Left cardiac atrium (tissue), 4 donors: ENCODE data around the gene NRBF2. TPM values are rescaled to one million over a fixed set of nuclear protein-coding genes. Genes with fewer than 3 reads are reported as not detected.

Experiments
- ATAC-seq, 2 donors: fragments of 200-7000 bp; cut with Tn5 transposase; one replicate each; pipeline ENCODE4 v1.9.1; 2020; ENCODE audit warnings: mild to moderate bottlenecking in 2 of 2, moderate library complexity in 2 of 2
- DNase-seq: peaks from one replicate; pipeline ENCODE4 v3.0.0-alpha.2; 2020
- intact Hi-C, 2 donors: fragments of 100-400 bp; cut with DNase I; formaldehyde crosslinking; loops; one replicate each; pipeline versions ENCODE4 v1.14.1 to v1.15.1; 2022 to 2023
- total RNA-seq, 2 donors: library from RNA; stranded (reverse); fragmentation: NEBNext Ultra II Directional; extraction: Animal tissue kit (Norgen Biotek cat#: 25700); gene quantifications; one replicate each; pipeline ENCODE4 v1.2.1, GENCODE V29; 2021
- donor health status: DM: no; HTN: yes; CAD: no.
- donor health status: DM: no; HTN: yes; CAD: no; lungs with severe emphysema.
- donor health status: DM: yes; HTN: yes; CAD: no.
- donor health status: Dilated cardiomyopathy.

Gene NRBF2
- total RNA-seq, 2 donors from 2014 or later, result 12.7 to 18.7 TPM

- peak; percentile 47 to 76 for ATAC-seq
- intact Hi-C loops, result no loop called here
Measured at GRCh38 chr10:63197344-63198092, 64.4 kb downstream of the NRBF2 start.

GRCh38 chr10:63199716-63200115, 66.6 kb downstream of the NRBF2 start:
- intact Hi-C loops, result loop anchor here in 1 of 2 donors (10.0 kb wide), 1 partner anchor 325 kb away; the partner anchor contains the start of gene REEP3
- ATAC-seq, result no peak
- no peak for DNase-seq

More at GRCh38 chr10:63197344-63198092, 64.4 kb downstream of the NRBF2 start:
- DNase-seq, result no peak

- intact Hi-C loops, result loop anchor here in 1 of 2 donors (10.0 kb wide), 1 partner anchor 324 kb away; the partner anchor contains the start of gene REEP3
Measured at GRCh38 chr10:63200431-63200830, 67.3 kb downstream of the NRBF2 start.

GRCh38 chr10:63201118-63201517, 68.0 kb downstream of the NRBF2 start:
- DNase-seq (no peak), ATAC-seq (no peak)
- intact Hi-C loops, result loop anchor here in 1 of 2 donors (10.0 kb wide), 1 partner anchor 324 kb away; the partner anchor contains the start of gene REEP3

More at GRCh38 chr10:63200431-63200830, 67.3 kb downstream of the NRBF2 start:
- ATAC-seq (no peak), DNase-seq (no peak)
